ENCODE data around the gene CSTA. TPM values are rescaled to one million over a fixed set of nuclear protein-coding genes. Genes with fewer than 3 reads are reported as not detected.

CSTA gene
- total RNA-seq, 1 donor = 2.5 TPM

DNA sequence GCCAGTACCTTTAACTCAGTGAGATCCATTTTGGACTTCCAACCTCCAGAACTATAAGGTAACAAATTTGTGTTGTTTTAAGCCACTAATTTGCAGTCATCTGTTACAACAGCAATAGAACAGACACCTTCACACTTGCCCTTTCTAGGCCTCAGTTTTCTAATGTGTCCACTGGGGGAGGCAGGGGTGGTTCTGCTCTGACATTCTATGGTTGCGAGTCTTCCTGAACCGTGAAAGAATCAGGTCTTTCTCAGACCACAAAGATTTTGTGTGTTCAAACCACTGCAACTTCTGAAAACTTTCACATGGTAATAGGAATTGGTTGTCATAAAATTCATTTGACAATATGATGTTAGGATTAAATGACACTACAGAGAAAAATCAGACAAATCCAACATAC, 26.8 kb upstream of the CSTA start:
- DNase-seq (ENCODE audit: low read depth) = no peak
- TF ChIP-seq, protein P1, sequence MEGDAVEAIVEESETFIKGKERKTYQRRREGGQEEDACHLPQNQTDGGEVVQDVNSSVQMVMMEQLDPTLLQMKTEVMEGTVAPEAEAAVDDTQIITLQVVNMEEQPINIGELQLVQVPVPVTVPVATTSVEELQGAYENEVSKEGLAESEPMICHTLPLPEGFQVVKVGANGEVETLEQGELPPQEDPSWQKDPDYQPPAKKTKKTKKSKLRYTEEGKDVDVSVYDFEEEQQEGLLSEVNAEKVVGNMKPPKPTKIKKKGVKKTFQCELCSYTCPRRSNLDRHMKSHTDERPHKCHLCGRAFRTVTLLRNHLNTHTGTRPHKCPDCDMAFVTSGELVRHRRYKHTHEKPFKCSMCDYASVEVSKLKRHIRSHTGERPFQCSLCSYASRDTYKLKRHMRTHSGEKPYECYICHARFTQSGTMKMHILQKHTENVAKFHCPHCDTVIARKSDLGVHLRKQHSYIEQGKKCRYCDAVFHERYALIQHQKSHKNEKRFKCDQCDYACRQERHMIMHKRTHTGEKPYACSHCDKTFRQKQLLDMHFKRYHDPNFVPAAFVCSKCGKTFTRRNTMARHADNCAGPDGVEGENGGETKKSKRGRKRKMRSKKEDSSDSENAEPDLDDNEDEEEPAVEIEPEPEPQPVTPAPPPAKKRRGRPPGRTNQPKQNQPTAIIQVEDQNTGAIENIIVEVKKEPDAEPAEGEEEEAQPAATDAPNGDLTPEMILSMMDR (IDR thresholded peaks at IDR 0.05; ENCODE audit: insufficient read depth, low read length) = no peak
- no peak overlapping the region for H3K4me3 ChIP-seq (ENCODE audit: low read depth, low read length)

DNA sequence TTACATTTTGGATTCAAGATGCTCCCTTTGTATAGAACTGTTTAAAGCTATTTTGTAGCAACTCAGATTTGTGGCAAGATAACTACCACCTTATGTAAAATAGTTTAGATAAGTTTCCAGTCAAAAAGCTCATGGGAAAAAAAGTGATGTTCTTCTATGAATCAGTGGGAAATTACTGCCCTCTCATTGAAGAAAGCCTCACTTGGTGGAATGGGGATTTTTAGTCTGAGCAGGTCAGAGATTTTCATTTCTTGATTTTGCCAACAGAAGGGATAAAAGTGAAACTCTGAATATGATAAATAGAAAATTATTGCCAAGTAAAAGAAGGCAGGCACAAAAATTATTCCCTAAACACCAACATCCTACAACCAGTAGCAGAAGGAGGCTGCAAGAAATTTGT, 25.8 kb upstream of the CSTA start:
- H3K4me3 ChIP-seq (ENCODE audit: low read depth, low read length) = no peak overlapping the region
- DNase-seq (ENCODE audit: low read depth) = no peak
- TF ChIP-seq, protein P1 (IDR thresholded peaks at IDR 0.05; ENCODE audit: insufficient read depth, low read length) = no peak

DNA sequence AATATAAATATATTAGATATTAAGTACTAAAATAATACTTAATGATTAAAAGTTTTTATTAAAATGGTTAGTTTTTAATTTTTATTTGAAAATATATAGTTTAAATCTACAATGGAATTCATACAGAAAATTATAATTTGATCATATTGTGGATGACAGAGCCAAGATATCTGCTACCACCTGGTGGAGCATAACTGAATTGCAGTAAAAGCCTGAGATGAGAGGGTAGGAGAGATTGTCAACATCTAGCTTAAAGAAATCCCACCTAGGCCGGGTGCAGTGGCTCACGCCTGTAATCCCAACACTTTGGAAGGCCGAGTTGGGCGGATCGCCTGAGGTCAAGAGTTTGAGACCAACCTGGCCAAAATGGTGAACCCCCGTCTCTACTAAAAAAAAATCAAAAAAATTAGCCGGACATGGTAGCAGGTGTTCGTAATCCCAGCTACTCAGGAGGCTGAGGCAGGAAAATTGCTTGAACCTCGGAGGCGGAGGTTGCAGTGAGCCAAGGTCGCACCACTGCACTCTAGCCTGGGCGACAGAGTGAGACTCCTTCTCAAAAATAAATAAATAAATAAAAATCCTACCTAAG, 25.1 kb upstream of the CSTA start:
- no peak for DNase-seq (ENCODE audit: low read depth)
- TF ChIP-seq, protein P1 (IDR thresholded peaks at IDR 0.05; ENCODE audit: insufficient read depth, low read length) = peak; percentile 50
- no peak overlapping the region for H3K4me3 ChIP-seq (ENCODE audit: low read depth, low read length)

DNA sequence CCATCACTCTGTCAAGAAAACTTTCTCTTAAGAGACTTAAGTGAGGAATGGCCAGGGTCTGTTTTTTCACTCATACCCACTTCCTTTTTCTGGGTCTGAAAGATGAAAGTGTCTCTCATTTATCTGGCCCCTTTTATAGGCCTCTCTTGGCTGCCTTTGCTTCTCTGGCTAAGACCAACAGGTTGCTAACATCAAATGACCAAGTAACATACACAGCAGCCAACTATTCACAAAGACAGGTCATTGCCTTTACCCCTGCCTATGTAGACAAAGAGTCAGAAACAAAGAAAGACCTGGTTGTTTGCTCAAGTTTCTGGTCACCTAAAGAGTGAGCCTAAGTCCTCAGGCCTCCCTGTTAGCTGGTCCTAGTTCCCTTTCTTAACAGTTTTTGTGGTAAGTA, 24.0 kb upstream of the CSTA start:
- TF ChIP-seq, protein P1 (IDR thresholded peaks at IDR 0.05; ENCODE audit: insufficient read depth, low read length) = no peak
- no peak for DNase-seq (ENCODE audit: low read depth)
- no peak overlapping the region for H3K4me3 ChIP-seq (ENCODE audit: low read depth, low read length)

DNA sequence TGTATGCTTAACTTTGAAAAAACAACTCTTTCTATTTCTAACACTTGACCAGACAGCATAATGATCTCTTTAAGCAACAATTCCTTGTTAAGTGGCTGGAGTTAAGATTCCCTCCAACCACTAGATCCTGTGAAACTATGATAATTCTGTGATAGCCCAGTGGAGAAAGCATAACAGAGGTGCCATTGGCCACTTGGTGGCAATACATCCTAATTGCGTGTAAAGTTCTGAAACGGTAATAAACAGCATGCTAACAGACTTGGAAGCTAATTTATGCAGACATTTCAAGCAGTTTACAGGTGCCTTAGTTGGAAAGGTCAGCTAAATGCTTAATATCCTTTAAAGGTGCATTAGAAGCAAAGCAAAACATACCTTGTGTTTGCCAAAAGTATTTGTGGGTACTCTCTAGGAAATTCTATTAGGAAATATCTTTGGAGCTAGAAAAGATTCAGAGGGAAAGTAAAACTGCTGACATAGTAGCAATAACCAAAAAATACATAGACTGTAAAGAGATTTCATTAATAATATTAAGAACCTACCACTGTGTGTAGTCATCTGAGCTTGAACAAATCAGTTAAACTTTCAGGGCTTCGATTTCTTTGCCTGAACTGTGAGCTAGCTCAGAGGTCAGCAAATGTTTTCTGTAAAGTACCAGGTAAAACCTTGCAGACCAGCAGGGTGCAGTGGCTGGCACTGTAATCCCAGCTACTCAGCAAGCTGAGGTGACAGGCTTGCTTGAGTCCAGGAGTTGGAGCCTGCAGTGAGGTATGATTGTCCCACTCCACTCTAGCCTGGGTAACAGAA, 19.0 kb upstream of the CSTA start:
- H3K4me3 ChIP-seq (ENCODE audit: low read depth, low read length) = no peak overlapping the region
- TF ChIP-seq, protein P1 (IDR thresholded peaks at IDR 0.05; ENCODE audit: insufficient read depth, low read length) = no peak
- DNase-seq (ENCODE audit: low read depth) = no peak

DNA sequence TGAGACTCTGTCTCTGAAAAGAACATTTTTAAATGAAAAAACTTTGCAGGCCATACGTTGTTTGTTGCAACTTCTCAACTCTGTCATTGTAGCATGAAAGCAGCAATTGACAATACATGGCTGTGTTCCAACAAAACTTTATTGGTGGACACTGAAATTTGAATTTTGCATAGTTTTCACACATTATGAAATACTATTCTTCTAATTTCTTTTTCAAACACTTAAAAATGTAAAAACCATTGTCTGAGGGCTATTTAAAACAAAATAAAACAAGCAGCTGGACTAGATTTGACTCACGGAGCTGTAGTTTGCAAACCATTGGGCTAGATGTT, 18.5 kb upstream of the CSTA start:
- TF ChIP-seq, protein P1 (IDR thresholded peaks at IDR 0.05; ENCODE audit: insufficient read depth, low read length) = no peak
- DNase-seq (ENCODE audit: low read depth) = no peak

More for the DNA sequence above, 18.5 kb upstream of the CSTA start:
- H3K4me3 ChIP-seq (ENCODE audit: low read depth, low read length) = no peak overlapping the region
